Activated B cell treated with CpG ODN at 0.5 μM for 24 hours (primary cell): ENCODE measurements around the gene KLHL35. TPM values are rescaled to one million over a fixed set of nuclear protein-coding genes. Genes with fewer than 3 reads are reported as not detected.
A peak's percentile ranks its signal among the peaks of the same experiment; 100 is the strongest.
"Not testable (repeated sequence)": the region's sequence is repeated elsewhere in the genome, so short reads cannot be mapped to it uniquely, and the experiment has no call there.

ENCODE experiments used
- ATAC-seq: fragments of 200-7000 bp; cut with Tn5 transposase; one replicate; pipeline ENCODE4 v1.10.0; 2021; ENCODE audit warnings: low read depth, mild to moderate bottlenecking, moderate library complexity
- CTCF ChIA-PET: fragments of 350-600 bp; sonication (Branson Sonifier 250); formaldehyde crosslinking; loops from one replicate; lab custom pipeline; 2021; ENCODE audit warnings: antibody characterized with exemption; lab: Charles Lee
- POLR2A ChIA-PET: fragments of 350-600 bp; sonication (Branson Sonifier 250); formaldehyde crosslinking; loops from one replicate; lab custom pipeline; 2021; ENCODE audit warnings: antibody characterized with exemption; lab: Charles Lee
- DNase-seq: peaks from one replicate; pipeline ENCODE4 v3.0.0; 2022
- H3K27ac Mint-ChIP-seq: one replicate; pipeline ENCODE4 v1.8.0; 2020; ENCODE audit warnings: mixed read lengths
- H3K27me3 Mint-ChIP-seq: one replicate; pipeline ENCODE4 v1.8.0; 2021; ENCODE audit warnings: mixed read lengths
- H3K36me3 Mint-ChIP-seq: one replicate; pipeline ENCODE4 v1.8.0; 2021; ENCODE audit warnings: low read depth, mixed read lengths
- H3K4me1 Mint-ChIP-seq: one replicate; pipeline ENCODE4 v1.8.0; 2021; ENCODE audit warnings: mixed read lengths
- H3K4me3 Mint-ChIP-seq: one replicate; pipeline ENCODE4 v1.8.0; 2020; ENCODE audit warnings: mild to moderate bottlenecking, mixed read lengths
- H3K9me3 Mint-ChIP-seq: one replicate; pipeline ENCODE4 v1.8.0; 2020; ENCODE audit warnings: mixed read lengths
- intact Hi-C: fragments of 100-400 bp; cut with micrococcal nuclease; formaldehyde crosslinking; loops from one replicate; pipeline ENCODE4 v1.15.1; 2024
- total RNA-seq: library from RNA; stranded (reverse); gene quantifications from 2 replicates; pipeline ENCODE4 v1.2.3, GENCODE V29; 2022
- TF ChIP-seq, protein P1 (sequence below): fragments of 200-600 bp; IDR thresholded peaks from one replicate; pipeline ENCODE4 v1.8.0; 2022; ENCODE audit warnings: antibody characterized with exemption, mild to moderate bottlenecking

Gene KLHL35
- total RNA-seq, 1 donor from 2014 or later: 0.11 TPM

DNA sequence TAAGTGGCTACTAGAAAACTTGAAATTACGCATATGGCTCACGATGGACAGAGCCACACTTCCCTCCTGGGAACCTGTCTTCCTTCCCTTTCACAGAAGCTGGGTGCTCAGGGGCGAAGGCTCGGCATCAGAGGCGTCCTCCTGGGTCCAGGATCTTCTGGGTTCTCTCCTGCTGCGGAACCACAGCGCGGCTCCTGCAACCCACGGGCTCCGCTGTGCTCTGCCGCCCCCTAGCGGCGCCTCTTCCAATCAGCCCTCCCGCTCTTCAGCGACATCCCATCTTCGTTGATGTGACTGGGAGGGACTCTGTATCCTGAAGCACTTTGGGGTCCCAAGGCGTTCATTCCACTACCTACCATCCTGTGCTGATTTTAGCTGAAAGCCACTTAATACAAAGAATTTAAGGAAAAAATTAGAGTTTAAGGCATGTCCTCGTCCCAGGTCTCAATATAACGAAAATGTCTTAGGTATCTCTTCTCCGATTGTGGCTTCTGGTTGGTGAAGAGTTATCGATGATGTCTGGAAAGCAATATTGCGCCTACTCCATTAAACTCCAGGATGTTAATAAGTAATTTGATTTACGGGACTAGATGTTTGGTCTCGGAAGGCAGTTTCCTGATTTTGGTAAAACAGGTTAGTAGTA, 48.4 kb downstream of the KLHL35 start:
- peak; percentile 74 for ATAC-seq
- no peaks in the 10 kb centered on the region for H3K36me3 Mint-ChIP-seq
- H3K9me3 Mint-ChIP-seq: no peaks in the 10 kb centered on the region
- peaks cover 4% of the 10 kb centered on the region for H3K4me1 Mint-ChIP-seq
- intact Hi-C loops: loop anchor here (1.0 to 10.0 kb wide), 5 partner anchors 56 to 930 kb away; no protein-coding TSS in a partner anchor
- peak; percentile 70 for DNase-seq
- ChIA-PET POLR2A (no interaction called here), CTCF (interaction anchor here (0.7 to 9.8 kb wide), 8 partner anchors 9 to 244 kb away, joined by 3 to 177 read pairs (median 3); no protein-coding TSS in a partner anchor)
- TF ChIP-seq, protein P1, sequence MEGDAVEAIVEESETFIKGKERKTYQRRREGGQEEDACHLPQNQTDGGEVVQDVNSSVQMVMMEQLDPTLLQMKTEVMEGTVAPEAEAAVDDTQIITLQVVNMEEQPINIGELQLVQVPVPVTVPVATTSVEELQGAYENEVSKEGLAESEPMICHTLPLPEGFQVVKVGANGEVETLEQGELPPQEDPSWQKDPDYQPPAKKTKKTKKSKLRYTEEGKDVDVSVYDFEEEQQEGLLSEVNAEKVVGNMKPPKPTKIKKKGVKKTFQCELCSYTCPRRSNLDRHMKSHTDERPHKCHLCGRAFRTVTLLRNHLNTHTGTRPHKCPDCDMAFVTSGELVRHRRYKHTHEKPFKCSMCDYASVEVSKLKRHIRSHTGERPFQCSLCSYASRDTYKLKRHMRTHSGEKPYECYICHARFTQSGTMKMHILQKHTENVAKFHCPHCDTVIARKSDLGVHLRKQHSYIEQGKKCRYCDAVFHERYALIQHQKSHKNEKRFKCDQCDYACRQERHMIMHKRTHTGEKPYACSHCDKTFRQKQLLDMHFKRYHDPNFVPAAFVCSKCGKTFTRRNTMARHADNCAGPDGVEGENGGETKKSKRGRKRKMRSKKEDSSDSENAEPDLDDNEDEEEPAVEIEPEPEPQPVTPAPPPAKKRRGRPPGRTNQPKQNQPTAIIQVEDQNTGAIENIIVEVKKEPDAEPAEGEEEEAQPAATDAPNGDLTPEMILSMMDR: peak; percentile 99
- no peak overlapping the region for H3K27ac Mint-ChIP-seq
- H3K4me3 Mint-ChIP-seq: no peak overlapping the region
- peaks cover 9% of the 10 kb centered on the region for H3K27me3 Mint-ChIP-seq

DNA sequence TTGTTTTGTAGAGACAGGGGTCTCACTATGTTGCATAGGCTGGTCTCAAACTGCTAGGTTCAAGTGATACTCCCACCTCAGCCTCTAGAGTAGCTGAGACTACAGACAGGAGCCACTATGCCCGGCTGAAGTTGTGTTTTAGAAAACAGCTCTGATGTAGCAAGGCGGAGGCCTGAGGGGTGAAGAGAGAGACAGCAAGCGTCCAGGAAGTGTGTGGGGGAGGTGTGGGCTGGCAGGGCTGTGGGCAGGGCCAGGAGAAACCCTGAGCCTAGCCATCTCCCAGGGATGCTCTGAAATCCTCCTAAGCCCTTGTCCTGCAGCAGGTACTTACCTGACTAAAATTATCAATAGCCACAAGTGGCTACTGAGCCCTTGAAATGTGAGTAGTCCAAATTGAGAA, 49.8 kb downstream of the KLHL35 start:
- Mint-ChIP-seq H3K27ac (no peak overlapping the region), H3K27me3 (peaks cover 9% of the 10 kb centered on the region), H3K9me3 (no peaks in the 10 kb centered on the region), H3K4me3 (no peak overlapping the region), H3K36me3 (no peaks in the 10 kb centered on the region), H3K4me1 (peaks cover 4% of the 10 kb centered on the region)
- no peak for DNase-seq
- ChIA-PET CTCF (interaction anchor here (9.8 kb wide), 1 partner anchor 104 kb away, joined by 177 read pairs; no protein-coding TSS in a partner anchor), POLR2A (no interaction called here)
- intact Hi-C loops: loop anchor here (5.0 to 10.0 kb wide), 2 partner anchors 456 to 932 kb away; no protein-coding TSS in a partner anchor
- no peak for ATAC-seq
- TF ChIP-seq, protein P1: no peak

DNA sequence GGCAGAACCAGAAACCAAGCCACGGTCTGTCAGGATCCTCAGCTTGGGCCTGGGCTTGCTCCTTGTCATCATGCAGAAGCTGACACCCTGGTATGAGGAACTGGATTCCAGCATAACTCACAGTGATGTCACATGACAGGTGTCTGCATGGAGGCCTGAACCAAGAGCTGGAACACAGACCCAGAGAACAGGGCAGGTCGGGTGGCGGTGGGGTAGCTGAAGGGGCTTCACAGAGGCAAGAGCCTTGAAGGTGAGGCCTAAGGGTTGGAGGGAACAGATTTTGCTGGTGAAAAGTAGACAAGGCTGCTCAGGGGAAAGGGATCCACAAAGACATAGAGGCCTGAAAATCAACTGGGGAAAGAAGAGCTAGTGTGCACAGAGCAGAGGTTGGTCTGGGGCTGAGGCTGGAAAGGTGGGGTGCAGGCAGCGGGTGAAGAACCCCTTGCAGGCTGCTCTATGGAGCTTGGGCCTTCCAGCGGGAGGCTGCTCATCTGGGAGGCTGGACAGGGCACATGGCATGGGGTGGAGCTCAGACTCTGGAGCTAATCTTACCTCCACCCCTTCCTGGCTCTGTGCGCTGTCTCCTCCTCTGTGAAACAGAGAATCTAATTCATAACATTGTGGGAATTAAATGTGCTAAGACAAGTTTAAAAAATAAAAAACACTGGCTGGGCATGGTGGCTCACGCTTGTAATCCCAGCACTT, 52.1 kb downstream of the KLHL35 start:
- ATAC-seq (no peak), DNase-seq (no peak)
- Mint-ChIP-seq H3K9me3 (no peaks in the 10 kb centered on the region), H3K4me3 (no peak overlapping the region), H3K4me1 (peaks cover 4% of the 10 kb centered on the region), H3K27ac (no peak overlapping the region), H3K27me3 (peaks cover 9% of the 10 kb centered on the region), H3K36me3 (no peaks in the 10 kb centered on the region)
- TF ChIP-seq, protein P1: no peak
- intact Hi-C loops: loop anchor here (5.0 to 10.0 kb wide), 2 partner anchors 454 to 934 kb away; no protein-coding TSS in a partner anchor
- CTCF ChIA-PET: interaction anchor here (9.8 kb wide), 1 partner anchor 101 kb away, joined by 177 read pairs; no protein-coding TSS in a partner anchor
- POLR2A ChIA-PET: no interaction called here

DNA sequence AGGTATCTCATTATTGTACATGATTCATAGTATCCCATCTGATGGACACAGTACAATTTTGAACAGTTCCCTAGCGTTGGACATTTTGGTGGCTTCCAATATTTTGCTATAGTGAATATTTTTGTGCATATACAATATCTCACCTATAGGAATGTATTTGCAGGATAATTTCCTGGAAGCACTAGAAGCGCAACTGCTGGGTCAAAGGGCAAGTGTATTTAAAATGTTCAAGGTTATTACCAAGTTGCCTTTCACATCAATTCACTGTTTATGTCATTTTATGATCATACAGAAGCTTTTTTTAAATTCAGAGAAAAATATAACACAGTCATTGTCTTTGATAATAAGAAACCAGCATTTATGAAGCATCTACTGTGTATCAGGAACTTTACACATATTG, 52.8 kb downstream of the KLHL35 start:
- POLR2A ChIA-PET: no interaction called here
- H3K36me3 Mint-ChIP-seq: no peaks in the 10 kb centered on the region
- H3K27me3 Mint-ChIP-seq: peaks cover 10% of the 10 kb centered on the region
- DNase-seq (no peak), ATAC-seq (no peak)
- no peaks in the 10 kb centered on the region for H3K9me3 Mint-ChIP-seq
- CTCF ChIA-PET: interaction anchor here (9.8 kb wide), 1 partner anchor 101 kb away, joined by 177 read pairs; no protein-coding TSS in a partner anchor
- H3K4me1 Mint-ChIP-seq: peaks cover 4% of the 10 kb centered on the region
- no peak overlapping the region for H3K27ac Mint-ChIP-seq
- TF ChIP-seq, protein P1: no peak
- intact Hi-C loops: loop anchor here (5.0 to 10.0 kb wide), 2 partner anchors 453 to 935 kb away; no protein-coding TSS in a partner anchor
- no peak overlapping the region for H3K4me3 Mint-ChIP-seq

DNA sequence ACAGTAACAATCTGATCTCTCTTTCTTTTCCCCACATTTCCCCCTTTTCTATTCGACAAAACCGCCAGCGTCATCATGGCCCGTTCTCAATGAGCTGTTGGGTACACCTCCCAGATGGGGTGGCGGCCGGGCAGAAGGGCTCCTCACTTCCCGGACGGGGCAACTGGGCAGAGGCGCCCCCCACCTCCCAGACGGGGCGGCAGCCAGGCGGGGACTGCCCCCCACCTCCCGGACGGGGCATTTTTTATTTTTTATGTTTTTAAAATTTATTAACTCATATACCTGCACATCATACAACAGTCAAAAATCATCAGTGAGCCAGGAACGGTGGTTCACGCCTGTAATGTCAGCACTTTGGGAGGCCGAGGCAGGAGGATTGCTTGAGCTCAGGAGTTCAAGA, 54.2 kb downstream of the KLHL35 start:
- ATAC-seq, H3K27me3 Mint-ChIP-seq, H3K4me3 Mint-ChIP-seq, H3K36me3 Mint-ChIP-seq, H3K27ac Mint-ChIP-seq, H3K9me3 Mint-ChIP-seq, H3K4me1 Mint-ChIP-seq, DNase-seq, CTCF ChIA-PET, intact Hi-C loops: not testable (repeated sequence)
- POLR2A ChIA-PET: interaction anchor here (0.6 kb wide), 1 partner anchor 19 kb away, joined by 6 read pairs; no protein-coding TSS in a partner anchor
